SIG-M5 treated with dmso at 0.1 percent for 504 hours (cell line): Measurements from ENCODE around the gene SND1.

ENCODE experiments used
- DNase-seq: peaks from one replicate; lab custom pipeline; 2025; ENCODE audit not compliant: unreplicated experiment; lab: John Stamatoyannopoulos, UW

SND1 gene

GRCh38 chr7:128059143-128059988 lies 407.4 kb downstream of the SND1 start:
- no peak for DNase-seq

DNA sequence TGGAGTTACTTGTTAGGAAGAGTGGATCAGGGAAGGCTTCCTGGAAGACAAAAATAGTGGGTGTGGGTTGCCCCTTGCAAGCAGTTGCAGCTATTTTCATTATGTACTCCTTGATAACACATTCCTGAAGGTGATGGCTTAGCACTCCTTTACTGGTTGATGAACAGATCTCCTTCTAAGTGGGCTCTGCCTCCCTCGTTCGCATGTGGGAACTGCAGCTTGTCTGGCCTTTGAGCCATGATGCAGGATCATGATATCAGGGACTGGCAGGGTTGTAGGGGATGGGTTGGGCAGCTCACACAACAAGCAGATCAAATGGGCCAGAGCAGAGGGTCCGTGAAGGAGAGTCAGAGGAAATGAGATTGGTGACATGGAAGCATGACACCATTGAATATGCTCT lies 408.0 kb downstream of the SND1 start:
- DNase-seq, result no peak

GRCh38 chr7:128063088-128063487 lies 411.1 kb downstream of the SND1 start:
- DNase-seq, result no peak

- DNase-seq, result no peak
These were observed 413.9 kb downstream of the SND1 start for GRCh38 chr7:128065872-128066271.

- DNase-seq, result no peak
These were observed 414.4 kb downstream of the SND1 start for GRCh38 chr7:128066395-128066794.

GRCh38 chr7:128066858-128067257 lies 414.9 kb downstream of the SND1 start:
- no peak for DNase-seq

GRCh38 chr7:128067983-128068382 lies 416.0 kb downstream of the SND1 start:
- DNase-seq, result peak; percentile 78

GRCh38 chr7:128068785-128069184 lies 416.8 kb downstream of the SND1 start:
- no peak for DNase-seq

GRCh38 chr7:128069373-128070364 lies 417.7 kb downstream of the SND1 start:
- no peak for DNase-seq

DNA sequence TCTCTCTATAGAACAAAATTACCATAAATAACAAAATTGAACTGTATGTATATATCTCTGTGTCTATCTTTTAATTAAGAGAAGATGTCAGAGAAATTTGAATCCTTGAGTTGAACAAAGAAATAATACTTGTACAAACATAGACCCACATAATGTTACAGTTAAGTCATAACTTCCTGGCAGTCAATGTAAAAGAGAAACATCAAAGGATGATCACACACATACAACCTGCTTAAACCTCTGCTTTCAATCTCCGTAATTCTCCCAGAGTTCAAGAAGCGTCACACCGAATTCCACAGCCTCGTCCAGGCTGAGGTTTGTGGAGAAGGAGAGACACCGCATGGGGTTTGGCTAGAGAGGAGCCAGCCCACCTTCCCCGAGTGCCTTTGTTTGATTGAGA lies 419.4 kb downstream of the SND1 start:
- DNase-seq, result no peak

DNA sequence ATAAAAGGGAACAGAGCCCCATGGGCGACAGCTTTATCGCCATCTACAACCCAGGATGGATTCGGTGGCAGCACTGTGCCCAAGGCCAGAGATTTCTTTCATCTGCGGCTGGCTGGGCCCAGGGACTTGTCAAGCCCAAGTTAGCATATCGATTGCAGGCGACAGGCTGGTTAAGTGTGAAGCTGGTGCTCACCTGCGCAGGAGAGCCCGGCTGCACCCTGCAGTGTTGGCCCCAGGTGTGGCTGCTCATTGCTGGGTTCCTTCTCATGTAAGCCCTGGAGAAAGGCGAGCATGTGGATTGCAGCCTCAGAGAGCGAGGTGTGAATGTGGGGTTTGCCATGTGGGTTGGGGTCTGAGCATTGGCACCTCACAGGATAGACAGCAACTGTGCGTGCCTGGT lies 419.8 kb downstream of the SND1 start:
- DNase-seq, result no peak

- DNase-seq, result no peak
These were observed 421.8 kb downstream of the SND1 start for GRCh38 chr7:128073671-128074310.

- no peak for DNase-seq
These were observed 422.3 kb downstream of the SND1 start for GRCh38 chr7:128074336-128074735.

- no peak for DNase-seq
These were observed 422.7 kb downstream of the SND1 start for GRCh38 chr7:128074736-128075135.

DNA sequence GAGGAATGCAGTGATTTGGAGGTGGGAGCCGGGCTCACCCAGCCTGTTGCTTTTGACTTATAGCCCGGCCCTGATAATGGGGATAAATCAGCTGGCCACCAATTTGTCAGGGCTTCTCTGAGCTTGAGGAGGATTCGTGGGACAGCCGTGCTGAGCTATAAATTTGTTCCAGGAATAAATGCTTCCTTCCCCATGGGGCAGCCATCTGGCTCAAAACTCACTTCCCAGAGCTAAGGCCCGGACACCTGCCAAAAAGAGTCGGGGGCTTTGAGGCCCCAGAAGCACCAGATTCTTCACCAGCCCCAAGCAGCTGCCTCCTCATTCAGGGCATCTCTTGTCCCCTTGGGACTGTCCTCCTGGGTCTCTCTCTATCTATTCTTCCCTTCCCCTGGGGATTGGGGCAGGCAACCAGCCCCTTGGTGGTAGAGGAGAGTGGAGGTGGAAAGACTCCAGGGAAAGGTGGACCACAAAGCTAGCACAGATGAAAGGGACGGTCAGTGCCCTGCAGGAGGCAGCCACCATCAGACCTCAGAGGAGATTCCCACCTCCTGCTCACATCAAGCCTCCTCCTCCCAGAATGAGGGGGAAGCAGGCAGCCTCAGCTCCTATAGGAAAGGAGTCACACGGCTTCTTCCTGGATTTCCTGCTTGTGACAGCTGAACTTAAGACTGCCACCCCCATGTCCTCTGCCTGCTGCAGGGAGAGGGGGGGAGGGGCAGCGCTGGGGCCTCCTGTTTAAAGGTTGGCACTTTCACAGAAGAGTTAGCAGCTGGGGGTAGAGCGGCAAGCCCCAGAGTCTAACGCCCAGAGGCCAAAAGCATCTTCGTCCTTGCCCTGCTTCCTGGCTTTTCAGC lies 423.5 kb downstream of the SND1 start:
- DNase-seq, result no peak

- DNase-seq, result no peak
These were observed 424.3 kb downstream of the SND1 start for GRCh38 chr7:128076196-128076795.

GRCh38 chr7:128076796-128077271 lies 424.8 kb downstream of the SND1 start:
- DNase-seq, result no peak

DNA sequence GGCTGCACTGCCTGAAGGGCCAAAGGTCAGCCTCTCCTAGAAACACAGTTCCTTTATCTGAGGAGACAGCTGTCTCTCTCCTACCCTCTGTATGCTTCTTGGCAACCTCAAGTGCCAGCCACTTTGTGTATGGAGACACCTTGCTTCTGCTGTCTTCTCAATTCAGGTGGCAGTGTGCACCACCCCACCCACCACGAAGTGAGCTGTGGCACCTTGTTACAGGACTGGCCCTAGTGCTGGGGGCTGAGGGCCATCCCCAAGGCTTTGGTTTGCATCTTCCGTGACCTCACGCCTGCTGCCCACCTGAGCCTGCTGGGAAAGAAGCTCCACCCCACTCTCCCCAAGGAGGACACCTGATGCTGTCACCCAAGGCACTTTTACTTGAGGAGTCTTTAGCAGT lies 426.3 kb downstream of the SND1 start:
- no peak for DNase-seq

- DNase-seq, result no peak
These were observed 428.2 kb downstream of the SND1 start for GRCh38 chr7:128080169-128080568.

GRCh38 chr7:128081351-128081750 lies 429.4 kb downstream of the SND1 start:
- no peak for DNase-seq
